Peyer's patch (tissue), 4 donors: Measurements from ENCODE around the gene TLE5. TPM values are rescaled to one million over a fixed set of nuclear protein-coding genes. Genes with fewer than 3 reads are reported as not detected.
A peak's percentile ranks its signal among the peaks of the same experiment; 100 is the strongest.

Experiments used
- DNase-seq, 3 donors: peaks; one replicate each; pipeline ENCODE4 v3.0.0-alpha.2; 2017 to 2019
- H3K27ac ChIP-seq, 4 donors: fragments of 200-600 bp; sonication (generic); one replicate each; pipeline ENCODE4 v1.5.1; 2016 to 2019
- H3K27me3 ChIP-seq, 2 donors: fragments of 200-600 bp; sonication (generic); one replicate each; pipeline ENCODE4 v1.5.1; 2019
- H3K36me3 ChIP-seq, 3 donors: fragments of 200-600 bp; sonication (generic); one replicate each; pipeline ENCODE4 v1.5.1; 2016 to 2019
- H3K4me1 ChIP-seq, 4 donors: fragments of 200-600 bp; sonication (generic); one replicate each; pipeline ENCODE4 v1.5.1; 2016 to 2019
- H3K4me3 ChIP-seq, 4 donors: fragments of 200-600 bp; sonication (generic); 1 replicate in 3 of 4; 2 replicates in 1 of 4; pipeline ENCODE4 v1.5.1; 2016 to 2019; ENCODE audit warnings: mild to moderate bottlenecking in 1 of 4
- H3K9me3 ChIP-seq, 4 donors: fragments of 200-600 bp; sonication (generic); one replicate each; pipeline ENCODE4 v1.5.1; 2016 to 2019; ENCODE audit warnings: mild to moderate bottlenecking in 1 of 4
- CTCF ChIP-seq, 6 experiments: fragments of 450-650 bp in 4 of 6; fragments of 200-600 bp in 2 of 6; sonication (generic) in 1 of 6; IDR thresholded peaks; one replicate each; pipeline ENCODE4 v1.5.1; 2017 to 2019; ENCODE audit warnings: antibody characterized with exemption in 6 of 6, mild to moderate bottlenecking in 3 of 6, moderate library complexity in 1 of 6
- POLR2A ChIP-seq, 2 donors: fragments of 450-650 bp; IDR thresholded peaks; one replicate each; pipeline ENCODE4 v1.5.1; 2017; ENCODE audit warnings: antibody characterized with exemption in 2 of 2, mild to moderate bottlenecking in 2 of 2, moderate library complexity in 2 of 2
- total RNA-seq, 4 donors: library from RNA; depleted of rRNA; stranded (reverse); fragments of >200 nt; gene quantifications; one replicate each; pipeline ENCODE4 v1.1.0, GENCODE V29; 2016

TLE5 gene
- total RNA-seq, 4 donors from 2014 or later, result 134 to 366 (median 289) TPM

GRCh38 chr19:3067563-3067962 is 5.3 kb upstream of the TLE5 start:
- no peak for TF ChIP-seq CTCF (IDR thresholded peaks at IDR 0.05)
- TF ChIP-seq POLR2A (IDR thresholded peaks at IDR 0.05), result no peak
- no peak for DNase-seq
- Histone ChIP-seq H3K4me1 (peaks cover 0 to 10% (median 7%) of the 10 kb centered on the region in 4 donors), H3K36me3 (no peaks in the 10 kb centered on the region), H3K4me3 (no peak overlapping the region), H3K9me3 (no peaks in the 10 kb centered on the region), H3K27me3 (no peaks in the 10 kb centered on the region), H3K27ac (no peak overlapping the region)

- Histone ChIP-seq H3K9me3 (no peaks in the 10 kb centered on the region), H3K27me3 (no peaks in the 10 kb centered on the region), H3K36me3 (no peaks in the 10 kb centered on the region), H3K4me1 (peaks cover 0 to 10% (median 8%) of the 10 kb centered on the region in 4 donors), H3K4me3 (no peak overlapping the region), H3K27ac (no peak overlapping the region)
- TF ChIP-seq POLR2A (IDR thresholded peaks at IDR 0.05) (no peak), CTCF (IDR thresholded peaks at IDR 0.05) (no peak)
- DNase-seq, result no peak
These were observed 4.3 kb upstream of the TLE5 start for GRCh38 chr19:3066482-3067049.

GRCh38 chr19:3065675-3066357 is 3.5 kb upstream of the TLE5 start:
- DNase-seq, result peak in 2 of 3 donors; percentile 80 to 83
- Histone ChIP-seq H3K27me3 (no peaks in the 10 kb centered on the region), H3K36me3 (no peaks in the 10 kb centered on the region), H3K4me1 (peaks cover 0 to 13% (median 8%) of the 10 kb centered on the region in 4 donors), H3K27ac (peak overlapping the region in 1 of 4 donors; percentile 69), H3K9me3 (no peaks in the 10 kb centered on the region), H3K4me3 (peak overlapping the region in 1 of 4 donors; percentile 3)
- TF ChIP-seq POLR2A (IDR thresholded peaks at IDR 0.05), result no peak
- TF ChIP-seq CTCF (IDR thresholded peaks at IDR 0.05), result no peak

GRCh38 chr19:3064011-3064330 is 1.7 kb upstream of the TLE5 start:
- Histone ChIP-seq H3K27ac (peak overlapping the region in 1 of 4 donors; percentile 100), H3K4me1 (peaks cover 0 to 20% (median 12%) of the 10 kb centered on the region in 4 donors), H3K4me3 (no peak overlapping the region), H3K27me3 (no peaks in the 10 kb centered on the region), H3K9me3 (no peaks in the 10 kb centered on the region), H3K36me3 (peaks cover 0 to 10% (median 0%) of the 10 kb centered on the region in 3 donors)
- no peak for DNase-seq
- TF ChIP-seq POLR2A (IDR thresholded peaks at IDR 0.05), result no peak

GRCh38 chr19:3061182-3062161 is 823 bp downstream of the TLE5 start:
- H3K4me3 ChIP-seq, result peak overlapping the region; percentile 79 to 96 (median 86)
- DNase-seq, result peak; percentile 75 to 88 (median 80)
- peak overlapping the region; percentile 94 to 100 (median 98) for H3K27ac ChIP-seq
- TF ChIP-seq POLR2A (IDR thresholded peaks at IDR 0.05) (peak in 1 of 2 donors; percentile 29), CTCF (IDR thresholded peaks at IDR 0.05) (peak in 4 of 6 experiments; percentile 17 to 37 (median 20))
- H3K4me1 ChIP-seq, result peaks cover 0 to 45% (median 12%) of the 10 kb centered on the region in 4 donors
- no peaks in the 10 kb centered on the region for H3K9me3 ChIP-seq
- H3K36me3 ChIP-seq, result peaks cover 0 to 33% (median 0%) of the 10 kb centered on the region in 3 donors
- H3K27me3 ChIP-seq, result no peaks in the 10 kb centered on the region
